Activated CD4-positive, alpha-beta memory T cell treated with anti-CD3 and anti-CD28 coated beads, Interleukin-2, amount 10 ng/mL, durations not matched to agents 7 days and 5 days (primary cell): ENCODE data around the gene CYYR1. TPM values are rescaled to one million over a fixed set of nuclear protein-coding genes. Genes with fewer than 3 reads are reported as not detected.
"Not testable (repeated sequence)": the region's sequence is repeated elsewhere in the genome, so short reads cannot be mapped to it uniquely, and the experiment has no call there.

Experiments
- CTCF ChIA-PET: fragments of 350-600 bp; sonication (Branson Sonifier 250); formaldehyde crosslinking; loops from one replicate; lab custom pipeline; 2021; ENCODE audit warnings: antibody characterized with exemption, inconsistent platforms; lab: Charles Lee
- POLR2A ChIA-PET: fragments of 350-600 bp; sonication (Branson Sonifier 250); formaldehyde crosslinking; loops from one replicate; lab custom pipeline; 2021; ENCODE audit warnings: antibody characterized with exemption; lab: Charles Lee
- DNase-seq: peaks from one replicate; pipeline ENCODE4 v3.0.0-alpha.2; 2020
- H3K27ac Mint-ChIP-seq: one replicate; pipeline ENCODE4 v1.8.0; 2021; ENCODE audit warnings: mild to moderate bottlenecking, mixed read lengths
- H3K27me3 Mint-ChIP-seq: one replicate; pipeline ENCODE4 v1.8.0; 2021; ENCODE audit warnings: mixed read lengths
- H3K36me3 Mint-ChIP-seq: one replicate; pipeline ENCODE4 v1.8.0; 2021; ENCODE audit warnings: low read depth, mixed read lengths
- H3K4me1 Mint-ChIP-seq: one replicate; pipeline ENCODE4 v1.8.0; 2021; ENCODE audit warnings: mixed read lengths
- H3K4me3 Mint-ChIP-seq: one replicate; pipeline ENCODE4 v1.8.0; 2021; ENCODE audit warnings: mild to moderate bottlenecking, mixed read lengths
- H3K9me3 Mint-ChIP-seq: one replicate; pipeline ENCODE4 v1.8.0; 2021; ENCODE audit warnings: mixed read lengths
- total RNA-seq, 2 experiments: library from RNA; stranded (reverse); gene quantifications; one replicate each; pipeline ENCODE4 v1.2.3, GENCODE V29; 2021

CYYR1 gene
- total RNA-seq, 2 experiments from 2014 or later: not detected

- H3K27ac Mint-ChIP-seq, CTCF ChIA-PET, POLR2A ChIA-PET: not testable (repeated sequence)
Measured at GRCh38 chr21:26458854-26459253, 114.2 kb downstream of the CYYR1 start.

GRCh38 chr21:26457817-26458216 is 115.3 kb downstream of the CYYR1 start:
- ChIA-PET CTCF (no interaction called here), POLR2A (no interaction called here)
- Mint-ChIP-seq H3K27ac (no peak overlapping the region), H3K27me3 (no peaks in the 10 kb centered on the region), H3K4me1 (no peaks in the 10 kb centered on the region), H3K36me3 (no peaks in the 10 kb centered on the region), H3K4me3 (no peak overlapping the region), H3K9me3 (peaks cover 10% of the 10 kb centered on the region)
- no peak for DNase-seq

More at GRCh38 chr21:26458854-26459253, 114.2 kb downstream of the CYYR1 start:
- not testable (repeated sequence) for H3K9me3 Mint-ChIP-seq, H3K4me1 Mint-ChIP-seq, H3K36me3 Mint-ChIP-seq, H3K4me3 Mint-ChIP-seq, H3K27me3 Mint-ChIP-seq, DNase-seq

- Mint-ChIP-seq H3K4me3 (no peak overlapping the region), H3K27ac (no peak overlapping the region), H3K4me1 (no peaks in the 10 kb centered on the region), H3K27me3 (no peaks in the 10 kb centered on the region), H3K9me3 (no peaks in the 10 kb centered on the region), H3K36me3 (no peaks in the 10 kb centered on the region)
- POLR2A ChIA-PET: no interaction called here
- CTCF ChIA-PET: no interaction called here
- DNase-seq: no peak
Measured at GRCh38 chr21:26453267-26453666, 119.8 kb downstream of the CYYR1 start.

GRCh38 chr21:26451081-26451740 is 121.9 kb downstream of the CYYR1 start:
- CTCF ChIA-PET: no interaction called here
- Mint-ChIP-seq H3K36me3 (no peaks in the 10 kb centered on the region), H3K27me3 (no peaks in the 10 kb centered on the region), H3K27ac (no peak overlapping the region), H3K9me3 (peaks cover 3% of the 10 kb centered on the region), H3K4me3 (no peak overlapping the region), H3K4me1 (no peaks in the 10 kb centered on the region)
- no peak for DNase-seq
- POLR2A ChIA-PET: no interaction called here

- Mint-ChIP-seq H3K36me3 (no peaks in the 10 kb centered on the region), H3K27ac (no peak overlapping the region), H3K4me1 (no peaks in the 10 kb centered on the region), H3K9me3 (peaks cover 3% of the 10 kb centered on the region), H3K27me3 (no peaks in the 10 kb centered on the region), H3K4me3 (no peak overlapping the region)
- CTCF ChIA-PET: no interaction called here
- DNase-seq: no peak
- POLR2A ChIA-PET: no interaction called here
Measured at GRCh38 chr21:26449161-26449560, 123.9 kb downstream of the CYYR1 start.

- H3K27me3 Mint-ChIP-seq: no peaks in the 10 kb centered on the region
- H3K27ac Mint-ChIP-seq: no peak overlapping the region
- no peaks in the 10 kb centered on the region for H3K36me3 Mint-ChIP-seq
- POLR2A ChIA-PET: no interaction called here
- H3K4me1 Mint-ChIP-seq: no peaks in the 10 kb centered on the region
- no peak for DNase-seq
- H3K4me3 Mint-ChIP-seq: no peak overlapping the region
- H3K9me3 Mint-ChIP-seq: peaks cover 3% of the 10 kb centered on the region
- CTCF ChIA-PET: no interaction called here
Measured at GRCh38 chr21:26448751-26449150, 124.3 kb downstream of the CYYR1 start.

GRCh38 chr21:26447932-26448475 is 125.1 kb downstream of the CYYR1 start:
- Mint-ChIP-seq H3K9me3 (peaks cover 3% of the 10 kb centered on the region), H3K36me3 (no peaks in the 10 kb centered on the region), H3K27me3 (no peaks in the 10 kb centered on the region), H3K4me3 (no peak overlapping the region), H3K4me1 (no peaks in the 10 kb centered on the region), H3K27ac (no peak overlapping the region)
- no peak for DNase-seq
- ChIA-PET POLR2A (no interaction called here), CTCF (no interaction called here)

GRCh38 chr21:26445440-26445839 is 127.6 kb downstream of the CYYR1 start:
- Mint-ChIP-seq H3K27me3 (no peaks in the 10 kb centered on the region), H3K4me1 (no peaks in the 10 kb centered on the region), H3K36me3 (no peaks in the 10 kb centered on the region), H3K27ac (no peak overlapping the region), H3K4me3 (no peak overlapping the region), H3K9me3 (peaks cover 9% of the 10 kb centered on the region)
- ChIA-PET CTCF (no interaction called here), POLR2A (no interaction called here)
- DNase-seq: no peak

- Mint-ChIP-seq H3K4me1 (no peaks in the 10 kb centered on the region), H3K36me3 (no peaks in the 10 kb centered on the region), H3K27ac (no peak overlapping the region), H3K27me3 (no peaks in the 10 kb centered on the region), H3K9me3 (peaks cover 9% of the 10 kb centered on the region), H3K4me3 (no peak overlapping the region)
- CTCF ChIA-PET: no interaction called here
- POLR2A ChIA-PET: no interaction called here
- no peak for DNase-seq
Measured at GRCh38 chr21:26444646-26445045, 128.4 kb downstream of the CYYR1 start.

- CTCF ChIA-PET: no interaction called here
- no peak overlapping the region for H3K27ac Mint-ChIP-seq
- POLR2A ChIA-PET: no interaction called here
- peaks cover 9% of the 10 kb centered on the region for H3K9me3 Mint-ChIP-seq
- H3K4me1 Mint-ChIP-seq: no peaks in the 10 kb centered on the region
- DNase-seq: no peak
- H3K27me3 Mint-ChIP-seq: no peaks in the 10 kb centered on the region
- no peaks in the 10 kb centered on the region for H3K36me3 Mint-ChIP-seq
- H3K4me3 Mint-ChIP-seq: no peak overlapping the region
Measured at GRCh38 chr21:26443867-26444266, 129.2 kb downstream of the CYYR1 start.

- H3K27me3 Mint-ChIP-seq: no peaks in the 10 kb centered on the region
- DNase-seq: no peak
- H3K4me3 Mint-ChIP-seq: no peak overlapping the region
- peaks cover 9% of the 10 kb centered on the region for H3K9me3 Mint-ChIP-seq
- H3K4me1 Mint-ChIP-seq: no peaks in the 10 kb centered on the region
- ChIA-PET CTCF (no interaction called here), POLR2A (no interaction called here)
- H3K36me3 Mint-ChIP-seq: no peaks in the 10 kb centered on the region
- H3K27ac Mint-ChIP-seq: no peak overlapping the region
Measured at GRCh38 chr21:26443291-26443690, 129.8 kb downstream of the CYYR1 start.

GRCh38 chr21:26441149-26441548 is 131.9 kb downstream of the CYYR1 start:
- H3K27ac Mint-ChIP-seq: no peak overlapping the region
- no peak for DNase-seq
- ChIA-PET POLR2A (no interaction called here), CTCF (no interaction called here)
- H3K9me3 Mint-ChIP-seq: peaks cover 9% of the 10 kb centered on the region
- no peaks in the 10 kb centered on the region for H3K36me3 Mint-ChIP-seq
- H3K27me3 Mint-ChIP-seq: no peaks in the 10 kb centered on the region
- H3K4me1 Mint-ChIP-seq: no peaks in the 10 kb centered on the region
- H3K4me3 Mint-ChIP-seq: no peak overlapping the region

GRCh38 chr21:26438976-26439375 is 134.1 kb downstream of the CYYR1 start:
- no peaks in the 10 kb centered on the region for H3K36me3 Mint-ChIP-seq
- H3K27me3 Mint-ChIP-seq: no peaks in the 10 kb centered on the region
- H3K27ac Mint-ChIP-seq: no peak overlapping the region
- ChIA-PET POLR2A (no interaction called here), CTCF (no interaction called here)
- H3K9me3 Mint-ChIP-seq: peaks cover 11% of the 10 kb centered on the region
- no peaks in the 10 kb centered on the region for H3K4me1 Mint-ChIP-seq
- no peak overlapping the region for H3K4me3 Mint-ChIP-seq
- no peak for DNase-seq

- DNase-seq: no peak
- Mint-ChIP-seq H3K4me3 (no peak overlapping the region), H3K36me3 (no peaks in the 10 kb centered on the region), H3K27ac (no peak overlapping the region), H3K4me1 (no peaks in the 10 kb centered on the region), H3K9me3 (peaks cover 11% of the 10 kb centered on the region), H3K27me3 (no peaks in the 10 kb centered on the region)
- ChIA-PET POLR2A (no interaction called here), CTCF (no interaction called here)
Measured at GRCh38 chr21:26437326-26438009, 135.6 kb downstream of the CYYR1 start.
